ENCODE results near the gene COMT. TPM values are rescaled to one million over a fixed set of nuclear protein-coding genes. Genes with fewer than 3 reads are reported as not detected.

The COMT gene
- total RNA-seq, 1 donor from 2014 or later = 221 TPM

DNA sequence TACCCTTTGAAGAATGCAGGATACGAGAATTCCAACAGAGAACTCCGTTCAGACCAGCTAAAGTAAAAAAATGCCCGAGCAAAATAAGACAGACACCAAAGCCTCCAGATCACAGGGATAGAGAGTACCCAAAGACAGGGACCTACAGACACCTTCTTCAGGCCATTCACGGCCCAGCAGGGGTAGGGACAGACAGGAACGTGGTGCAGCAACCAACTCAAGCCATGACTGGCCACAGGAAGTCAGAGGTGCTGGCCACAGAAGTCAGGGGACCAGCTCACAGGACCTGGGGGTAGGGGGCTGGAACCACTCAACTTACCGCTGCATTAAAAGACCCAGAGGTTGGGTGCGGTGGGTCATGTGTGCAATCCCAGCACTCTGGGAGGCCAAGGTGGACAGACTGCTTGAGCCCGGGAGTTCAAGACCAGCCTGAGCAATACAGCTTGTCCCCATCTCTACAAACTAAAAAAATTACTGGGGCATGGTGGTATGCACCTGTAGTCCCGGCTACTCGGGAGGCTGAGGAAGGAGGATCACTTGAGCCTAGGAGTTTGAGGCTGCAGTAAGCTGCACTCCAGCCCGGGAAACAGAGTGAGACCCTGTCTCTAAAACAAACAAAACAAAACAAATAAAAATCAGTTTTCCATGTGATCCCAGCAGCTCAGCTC, 39.9 kb upstream of the COMT start:
- Histone ChIP-seq H3K4me3 (ENCODE audit: low read depth, low read length) (no peak overlapping the region), H3K27me3 (ENCODE audit: control insufficient read depth, insufficient read depth, low read length) (no peaks in the 10 kb centered on the region), H3K36me3 (ENCODE audit: control insufficient read depth, insufficient read depth, low read length) (peaks cover 2% of the 10 kb centered on the region)
- FAIRE-seq = no peak
- no peak for DNase-seq (ENCODE audit: low read depth)
- TF ChIP-seq, protein P1, sequence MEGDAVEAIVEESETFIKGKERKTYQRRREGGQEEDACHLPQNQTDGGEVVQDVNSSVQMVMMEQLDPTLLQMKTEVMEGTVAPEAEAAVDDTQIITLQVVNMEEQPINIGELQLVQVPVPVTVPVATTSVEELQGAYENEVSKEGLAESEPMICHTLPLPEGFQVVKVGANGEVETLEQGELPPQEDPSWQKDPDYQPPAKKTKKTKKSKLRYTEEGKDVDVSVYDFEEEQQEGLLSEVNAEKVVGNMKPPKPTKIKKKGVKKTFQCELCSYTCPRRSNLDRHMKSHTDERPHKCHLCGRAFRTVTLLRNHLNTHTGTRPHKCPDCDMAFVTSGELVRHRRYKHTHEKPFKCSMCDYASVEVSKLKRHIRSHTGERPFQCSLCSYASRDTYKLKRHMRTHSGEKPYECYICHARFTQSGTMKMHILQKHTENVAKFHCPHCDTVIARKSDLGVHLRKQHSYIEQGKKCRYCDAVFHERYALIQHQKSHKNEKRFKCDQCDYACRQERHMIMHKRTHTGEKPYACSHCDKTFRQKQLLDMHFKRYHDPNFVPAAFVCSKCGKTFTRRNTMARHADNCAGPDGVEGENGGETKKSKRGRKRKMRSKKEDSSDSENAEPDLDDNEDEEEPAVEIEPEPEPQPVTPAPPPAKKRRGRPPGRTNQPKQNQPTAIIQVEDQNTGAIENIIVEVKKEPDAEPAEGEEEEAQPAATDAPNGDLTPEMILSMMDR (IDR thresholded peaks at IDR 0.05; ENCODE audit: insufficient read depth, low read length, severe bottlenecking) = no peak

- FAIRE-seq (no peak), DNase-seq (ENCODE audit: low read depth) (no peak)
- TF ChIP-seq, protein P1 (IDR thresholded peaks at IDR 0.05; ENCODE audit: insufficient read depth, low read length, severe bottlenecking) = no peak
- Histone ChIP-seq H3K4me3 (ENCODE audit: low read depth, low read length) (no peak overlapping the region), H3K36me3 (ENCODE audit: control insufficient read depth, insufficient read depth, low read length) (peaks cover 2% of the 10 kb centered on the region), H3K27me3 (ENCODE audit: control insufficient read depth, insufficient read depth, low read length) (no peaks in the 10 kb centered on the region)
Observed at GRCh38 chr22:19902245-19902715, 39.3 kb upstream of the COMT start.

GRCh38 chr22:19903031-19903430, 38.5 kb upstream of the COMT start:
- FAIRE-seq = no peak
- peaks cover 3% of the 10 kb centered on the region for H3K36me3 ChIP-seq (ENCODE audit: control insufficient read depth, insufficient read depth, low read length)

GRCh38 chr22:19903513-19903912, 38.1 kb upstream of the COMT start:
- H3K27me3 ChIP-seq (ENCODE audit: control insufficient read depth, insufficient read depth, low read length) = no peaks in the 10 kb centered on the region
- no peak overlapping the region for H3K4me3 ChIP-seq (ENCODE audit: low read depth, low read length)
- FAIRE-seq (no peak), DNase-seq (ENCODE audit: low read depth) (no peak)
- TF ChIP-seq, protein P1 (IDR thresholded peaks at IDR 0.05; ENCODE audit: insufficient read depth, low read length, severe bottlenecking) = no peak
- peaks cover 4% of the 10 kb centered on the region for H3K36me3 ChIP-seq (ENCODE audit: control insufficient read depth, insufficient read depth, low read length)

More at GRCh38 chr22:19903031-19903430, 38.5 kb upstream of the COMT start:
- TF ChIP-seq, protein P1 (IDR thresholded peaks at IDR 0.05; ENCODE audit: insufficient read depth, low read length, severe bottlenecking) = no peak
- Histone ChIP-seq H3K27me3 (ENCODE audit: control insufficient read depth, insufficient read depth, low read length) (no peaks in the 10 kb centered on the region), H3K4me3 (ENCODE audit: low read depth, low read length) (no peak overlapping the region)
- no peak for DNase-seq (ENCODE audit: low read depth)

- FAIRE-seq (no peak), DNase-seq (ENCODE audit: low read depth) (no peak)
- H3K27me3 ChIP-seq (ENCODE audit: control insufficient read depth, insufficient read depth, low read length) = no peaks in the 10 kb centered on the region
- H3K4me3 ChIP-seq (ENCODE audit: low read depth, low read length) = no peak overlapping the region
- TF ChIP-seq, protein P1 (IDR thresholded peaks at IDR 0.05; ENCODE audit: insufficient read depth, low read length, severe bottlenecking) = no peak
- H3K36me3 ChIP-seq (ENCODE audit: control insufficient read depth, insufficient read depth, low read length) = peaks cover 4% of the 10 kb centered on the region
Observed at GRCh38 chr22:19904174-19904856, 37.3 kb upstream of the COMT start.
